ENCODE data around the gene PATJ.
"Not testable (repeated sequence)": the region's sequence is repeated elsewhere in the genome, so short reads cannot be mapped to it uniquely, and the experiment has no call there.

PATJ gene

DNA sequence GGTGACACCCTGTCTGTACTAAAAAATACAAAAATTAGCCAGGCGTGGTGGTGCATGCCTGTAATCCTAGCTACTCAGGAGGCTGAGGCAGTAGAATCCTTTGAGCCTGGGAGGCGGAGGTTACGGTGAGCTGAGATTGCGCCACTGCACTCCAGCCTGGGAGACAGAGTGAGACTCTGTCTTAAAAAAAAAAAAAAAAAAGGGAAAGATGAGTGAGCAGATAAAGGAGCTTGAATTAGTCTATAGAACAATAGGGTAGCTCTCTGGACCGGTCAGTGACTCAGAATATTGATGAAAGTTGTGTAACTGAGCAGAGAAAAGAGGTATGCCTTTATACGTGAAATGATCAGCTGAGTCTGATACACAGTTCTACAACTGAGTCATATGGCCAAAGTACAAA is 95.3 kb downstream of the PATJ start:
- H2AK5ac ChIP-seq (ENCODE audit: low read length, severe bottlenecking); H3K14ac ChIP-seq (ENCODE audit: low read length in 2 of 2); H2BK12ac ChIP-seq (ENCODE audit: low read length in 2 of 2); H2AFZ ChIP-seq (ENCODE audit: low read depth, low read length); H3K18ac ChIP-seq (ENCODE audit: low read depth in 1 of 2, low read length in 2 of 2); H3K4me1 ChIP-seq (ENCODE audit: control insufficient read depth, insufficient read depth, low read depth, low read length); DNase-seq; H3K36me3 ChIP-seq (ENCODE audit: control insufficient read depth in 1 of 2, insufficient read depth in 2 of 2, low read depth in 1 of 2, low read length in 2 of 2); H3K23ac ChIP-seq (ENCODE audit: low read length in 2 of 2); H3K9ac ChIP-seq (ENCODE audit: low read length); H3K9me3 ChIP-seq (ENCODE audit: control insufficient read depth, low read length); H4K91ac ChIP-seq (ENCODE audit: low read length); H4K8ac ChIP-seq (ENCODE audit: low read length); H2BK5ac ChIP-seq (ENCODE audit: low read depth, low read length, poor library complexity, severe bottlenecking); H2BK120ac ChIP-seq (ENCODE audit: low read depth, low read length); H3K27me3 ChIP-seq (ENCODE audit: control insufficient read depth in 1 of 2, insufficient read depth in 1 of 2, low read length in 2 of 2); H3K27ac ChIP-seq (ENCODE audit: low read length, poor library complexity, severe bottlenecking); H2BK15ac ChIP-seq (ENCODE audit: low read depth, poor library complexity, severe bottlenecking); H3K4me2 ChIP-seq (ENCODE audit: low read length, poor library complexity, severe bottlenecking); H3K4ac ChIP-seq (ENCODE audit: low read depth in 1 of 2, low read length in 2 of 2); H3K79me1 ChIP-seq (replicated peaks; ENCODE audit: low read length, poor library complexity, severe bottlenecking); H3K4me3 ChIP-seq (ENCODE audit: insufficient read depth in 1 of 2, low read depth in 1 of 2, low read length in 2 of 2): not testable (repeated sequence)
- WGBS, result 92% methylated on average over 6 of the region's 6 CpGs

DNA sequence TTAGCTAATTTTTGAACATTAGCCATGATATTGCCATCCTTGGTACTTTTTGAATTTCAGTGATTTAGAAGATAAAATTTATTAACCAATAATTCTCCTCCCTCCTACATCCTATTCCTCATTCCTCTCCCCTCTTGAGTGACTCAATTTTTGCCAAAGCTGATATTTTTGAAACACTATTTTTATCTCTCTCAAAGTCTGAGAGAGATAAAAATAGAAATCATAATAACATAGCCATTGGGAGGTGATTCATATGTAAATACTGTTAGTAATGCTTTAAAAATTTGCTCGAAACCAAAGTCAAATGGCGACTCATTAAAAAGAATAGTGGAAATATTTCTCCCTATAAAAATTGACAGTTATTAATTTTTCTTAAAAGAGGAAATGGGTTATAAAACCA is 97.4 kb downstream of the PATJ start:
- Histone ChIP-seq H3K27ac (ENCODE audit: low read length, poor library complexity, severe bottlenecking) (no peak overlapping the region), H3K4me1 (ENCODE audit: control insufficient read depth, insufficient read depth, low read depth, low read length) (no peaks in the 10 kb centered on the region), H2BK5ac (ENCODE audit: low read depth, low read length, poor library complexity, severe bottlenecking) (no peak overlapping the region), H3K36me3 (ENCODE audit: control insufficient read depth in 1 of 2, insufficient read depth in 2 of 2, low read depth in 1 of 2, low read length in 2 of 2) (no peaks in the 10 kb centered on the region), H3K27me3 (ENCODE audit: control insufficient read depth in 1 of 2, insufficient read depth in 1 of 2, low read length in 2 of 2) (no peaks in the 10 kb centered on the region), H4K91ac (ENCODE audit: low read length) (no peak overlapping the region), H3K9ac (ENCODE audit: low read length) (peak overlapping the region; percentile 42), H3K9me3 (ENCODE audit: control insufficient read depth, low read length) (no peaks in the 10 kb centered on the region), H2BK12ac (ENCODE audit: low read length in 2 of 2) (no peak overlapping the region), H3K4me2 (ENCODE audit: low read length, poor library complexity, severe bottlenecking) (no peak overlapping the region), H4K8ac (ENCODE audit: low read length) (no peak overlapping the region), H2AFZ (ENCODE audit: low read depth, low read length) (no peak overlapping the region), H2BK120ac (ENCODE audit: low read depth, low read length) (no peak overlapping the region), H3K4ac (ENCODE audit: low read depth in 1 of 2, low read length in 2 of 2) (no peak overlapping the region), H3K14ac (ENCODE audit: low read length in 2 of 2) (no peak overlapping the region), H3K23ac (ENCODE audit: low read length in 2 of 2) (no peak overlapping the region), H2BK15ac (ENCODE audit: low read depth, poor library complexity, severe bottlenecking) (no peak overlapping the region), H3K4me3 (ENCODE audit: insufficient read depth in 1 of 2, low read depth in 1 of 2, low read length in 2 of 2) (no peak overlapping the region), H3K79me1 (replicated peaks; ENCODE audit: low read length, poor library complexity, severe bottlenecking) (no peaks in the 10 kb centered on the region), H3K18ac (ENCODE audit: low read depth in 1 of 2, low read length in 2 of 2) (no peak overlapping the region), H2AK5ac (ENCODE audit: low read length, severe bottlenecking) (no peak overlapping the region)
- WGBS, result no CpG with 5 or more reads among the region's 2 CpGs
- DNase-seq, result peak; percentile 51

DNA sequence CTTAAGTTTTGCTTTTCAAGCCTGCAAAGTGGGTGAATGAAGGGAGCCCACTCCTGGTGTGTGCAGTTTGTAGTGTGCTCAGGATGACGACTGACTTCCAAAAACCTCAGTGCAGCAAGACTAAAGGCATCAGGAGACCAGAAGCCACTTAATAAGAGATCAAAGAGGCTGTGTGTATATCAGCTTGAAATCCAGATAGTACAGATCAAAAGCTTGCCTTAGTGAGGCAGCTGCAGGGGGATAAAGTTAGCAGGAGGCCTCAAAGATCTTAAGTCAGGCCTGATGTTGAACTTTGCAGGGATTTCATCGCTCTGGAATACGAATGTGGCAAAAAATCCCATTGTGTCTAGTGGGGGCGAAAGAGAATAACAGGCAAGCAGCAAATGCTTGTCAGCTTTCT is 99.8 kb downstream of the PATJ start:
- no peak overlapping the region for H3K18ac ChIP-seq (ENCODE audit: low read depth in 1 of 2, low read length in 2 of 2)
- no peak overlapping the region for H3K4me2 ChIP-seq (ENCODE audit: low read length, poor library complexity, severe bottlenecking)
- H3K27me3 ChIP-seq (ENCODE audit: control insufficient read depth in 1 of 2, insufficient read depth in 1 of 2, low read length in 2 of 2), result no peaks in the 10 kb centered on the region
- no peak overlapping the region for H2AK5ac ChIP-seq (ENCODE audit: low read length, severe bottlenecking)
- no peak overlapping the region for H3K27ac ChIP-seq (ENCODE audit: low read length, poor library complexity, severe bottlenecking)
- no peak overlapping the region for H4K8ac ChIP-seq (ENCODE audit: low read length)
- no peaks in the 10 kb centered on the region for H3K79me1 ChIP-seq (replicated peaks; ENCODE audit: low read length, poor library complexity, severe bottlenecking)
- H3K23ac ChIP-seq (ENCODE audit: low read length in 2 of 2), result no peak overlapping the region
- no peak overlapping the region for H3K9ac ChIP-seq (ENCODE audit: low read length)
- no peak overlapping the region for H2BK15ac ChIP-seq (ENCODE audit: low read depth, poor library complexity, severe bottlenecking)
- H3K4me3 ChIP-seq (ENCODE audit: insufficient read depth in 1 of 2, low read depth in 1 of 2, low read length in 2 of 2), result no peak overlapping the region
- WGBS, result 73% methylated on average over 4 of the region's 4 CpGs
- no peak overlapping the region for H2BK5ac ChIP-seq (ENCODE audit: low read depth, low read length, poor library complexity, severe bottlenecking)
- no peak overlapping the region for H3K4ac ChIP-seq (ENCODE audit: low read depth in 1 of 2, low read length in 2 of 2)
- no peak overlapping the region for H2BK12ac ChIP-seq (ENCODE audit: low read length in 2 of 2)
- DNase-seq, result no peak
- no peaks in the 10 kb centered on the region for H3K9me3 ChIP-seq (ENCODE audit: control insufficient read depth, low read length)
- H3K4me1 ChIP-seq (ENCODE audit: control insufficient read depth, insufficient read depth, low read depth, low read length), result peaks cover 3% of the 10 kb centered on the region
- no peak overlapping the region for H4K91ac ChIP-seq (ENCODE audit: low read length)
- H2BK120ac ChIP-seq (ENCODE audit: low read depth, low read length), result no peak overlapping the region
- H3K14ac ChIP-seq (ENCODE audit: low read length in 2 of 2), result no peak overlapping the region
- H2AFZ ChIP-seq (ENCODE audit: low read depth, low read length), result no peak overlapping the region
- H3K36me3 ChIP-seq (ENCODE audit: control insufficient read depth in 1 of 2, insufficient read depth in 2 of 2, low read depth in 1 of 2, low read length in 2 of 2), result no peaks in the 10 kb centered on the region

DNA sequence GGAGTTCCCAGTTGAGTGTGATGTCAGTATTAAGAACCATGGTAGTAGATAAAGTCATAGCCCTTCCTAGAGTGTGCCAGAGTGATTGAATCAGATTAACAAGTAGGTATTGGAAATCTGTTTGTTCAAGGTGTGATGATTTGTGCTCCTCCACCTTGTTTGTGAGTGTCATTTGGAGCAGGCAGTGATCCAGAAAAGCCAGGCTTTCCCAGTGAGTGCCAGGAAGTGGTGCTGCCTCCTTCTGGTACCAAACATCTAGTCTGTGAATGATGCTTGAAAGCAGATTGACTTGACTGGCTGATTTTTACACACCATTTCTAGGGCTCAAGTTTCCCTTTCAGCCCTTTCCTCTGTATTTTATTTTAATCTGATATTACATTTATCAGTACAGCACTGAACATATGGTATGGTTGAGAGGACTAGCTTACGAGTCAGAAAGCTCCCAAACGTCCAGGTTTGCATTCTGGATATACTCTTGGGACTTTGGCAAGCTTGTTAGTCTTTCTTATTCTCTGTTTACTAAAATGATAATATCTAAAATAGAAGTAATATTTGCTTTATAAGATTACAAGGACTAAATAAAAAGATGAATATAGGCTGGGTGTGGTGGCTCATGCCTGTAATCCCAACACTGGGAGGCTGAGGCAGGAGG is 100.7 kb downstream of the PATJ start:
- no peak overlapping the region for H3K18ac ChIP-seq (ENCODE audit: low read depth in 1 of 2, low read length in 2 of 2)
- H3K4me1 ChIP-seq (ENCODE audit: control insufficient read depth, insufficient read depth, low read depth, low read length), result peaks cover 3% of the 10 kb centered on the region
- no peaks in the 10 kb centered on the region for H3K36me3 ChIP-seq (ENCODE audit: control insufficient read depth in 1 of 2, insufficient read depth in 2 of 2, low read depth in 1 of 2, low read length in 2 of 2)
- no peak overlapping the region for H2BK15ac ChIP-seq (ENCODE audit: low read depth, poor library complexity, severe bottlenecking)
- no peak overlapping the region for H3K4me2 ChIP-seq (ENCODE audit: low read length, poor library complexity, severe bottlenecking)
- H2BK12ac ChIP-seq (ENCODE audit: low read length in 2 of 2), result no peak overlapping the region
- H4K8ac ChIP-seq (ENCODE audit: low read length), result no peak overlapping the region
- no peaks in the 10 kb centered on the region for H3K27me3 ChIP-seq (ENCODE audit: control insufficient read depth in 1 of 2, insufficient read depth in 1 of 2, low read length in 2 of 2)
- H3K23ac ChIP-seq (ENCODE audit: low read length in 2 of 2), result no peak overlapping the region
- no peak overlapping the region for H4K91ac ChIP-seq (ENCODE audit: low read length)
- H3K4me3 ChIP-seq (ENCODE audit: insufficient read depth in 1 of 2, low read depth in 1 of 2, low read length in 2 of 2), result no peak overlapping the region
- H2AK5ac ChIP-seq (ENCODE audit: low read length, severe bottlenecking), result no peak overlapping the region
- H2AFZ ChIP-seq (ENCODE audit: low read depth, low read length), result no peak overlapping the region
- no CpG with 5 or more reads among the region's 2 CpGs for WGBS
- no peaks in the 10 kb centered on the region for H3K9me3 ChIP-seq (ENCODE audit: control insufficient read depth, low read length)
- no peak for DNase-seq
- H3K4ac ChIP-seq (ENCODE audit: low read depth in 1 of 2, low read length in 2 of 2), result no peak overlapping the region
- H3K79me1 ChIP-seq (replicated peaks; ENCODE audit: low read length, poor library complexity, severe bottlenecking), result no peaks in the 10 kb centered on the region
- no peak overlapping the region for H3K9ac ChIP-seq (ENCODE audit: low read length)
- no peak overlapping the region for H2BK5ac ChIP-seq (ENCODE audit: low read depth, low read length, poor library complexity, severe bottlenecking)
- no peak overlapping the region for H3K27ac ChIP-seq (ENCODE audit: low read length, poor library complexity, severe bottlenecking)
- no peak overlapping the region for H2BK120ac ChIP-seq (ENCODE audit: low read depth, low read length)
- no peak overlapping the region for H3K14ac ChIP-seq (ENCODE audit: low read length in 2 of 2)

All from mesenchymal stem cell (in vitro differentiated cells and primary cell).